Fibroblast of lung (primary cell): ENCODE results near the gene STK36. TPM values are rescaled to one million over a fixed set of nuclear protein-coding genes. Genes with fewer than 3 reads are reported as not detected.

ENCODE experiments used
- DNase-seq, 2 donors: peaks; one replicate each; pipeline versions ENCODE4 v3.0.0 to v3.0.0-alpha.2; 2010; ENCODE audit warnings: low read depth in 2 of 2
- H2AFZ ChIP-seq: 2 replicates; pipeline ENCODE4 v1.5.1; 2012; ENCODE audit warnings: low read length, control low read depth, inconsistent platforms
- H3K27ac ChIP-seq: 2 replicates; pipeline ENCODE4 v1.5.1; 2011; ENCODE audit warnings: low read length, control low read depth; ENCODE audit not compliant: insufficient read depth
- H3K27me3 ChIP-seq: 2 replicates; pipeline ENCODE4 v1.5.1; 2011; ENCODE audit warnings: mild to moderate bottlenecking, low read length; ENCODE audit not compliant: control insufficient read depth, insufficient read depth
- H3K36me3 ChIP-seq: 2 replicates; pipeline ENCODE4 v1.5.1; 2011; ENCODE audit warnings: low read length; ENCODE audit not compliant: control insufficient read depth, insufficient read depth
- H3K4me1 ChIP-seq: 2 replicates; pipeline ENCODE4 v1.5.1; 2011; ENCODE audit warnings: low read length; ENCODE audit not compliant: control insufficient read depth, insufficient read depth; ENCODE audit errors: extremely low read depth
- H3K4me2 ChIP-seq: 2 replicates; pipeline ENCODE4 v1.5.1; 2011; ENCODE audit warnings: low read length, control low read depth; ENCODE audit not compliant: insufficient read depth; ENCODE audit errors: extremely low read depth
- H3K4me3 ChIP-seq, 4 experiments: fragments of 200-600 bp in 1 of 4; sonication (generic) in 1 of 4; replicated peaks in 1 of 4; 2 replicates each; pipeline ENCODE4 v1.5.1; 2011 to 2016; ENCODE audit warnings: low read length in 4 of 4, low read depth in 3 of 4, mild to moderate bottlenecking in 3 of 4, control low read depth in 2 of 4, inconsistent platforms in 1 of 4, mixed read lengths in 1 of 4; ENCODE audit not compliant: insufficient read depth in 1 of 4; ENCODE audit errors: control extremely low read depth in 1 of 4
- H3K79me2 ChIP-seq: 2 replicates; pipeline ENCODE4 v1.5.1; 2012; ENCODE audit warnings: mild to moderate bottlenecking, low read length, inconsistent platforms; ENCODE audit not compliant: control insufficient read depth, insufficient read depth
- H3K9ac ChIP-seq: 2 replicates; pipeline ENCODE4 v1.5.1; 2011; ENCODE audit warnings: mild to moderate bottlenecking, low read length, control low read depth; ENCODE audit not compliant: insufficient read depth
- H3K9me3 ChIP-seq: 2 replicates; pipeline ENCODE4 v1.5.1; 2012; ENCODE audit warnings: low read depth, low read length; ENCODE audit not compliant: control insufficient read depth, insufficient read depth
- H4K20me1 ChIP-seq: 2 replicates; pipeline ENCODE4 v1.5.1; 2011; ENCODE audit warnings: low read length; ENCODE audit not compliant: control insufficient read depth, insufficient read depth; ENCODE audit errors: extremely low read depth
- CTCF ChIP-seq, 2 donors: IDR thresholded peaks in 1 of 2; conservative IDR thresholded peaks in 1 of 2; 1 replicate in 1 of 2; 2 replicates in 1 of 2; pipeline ENCODE4 v1.5.1; 2011 to 2012; ENCODE audit warnings: low read length in 2 of 2, control low read depth in 1 of 2, inconsistent platforms in 1 of 2, low read depth in 1 of 2, mild to moderate bottlenecking in 1 of 2
- EZH2 ChIP-seq: IDR thresholded peaks from 2 replicates; pipeline ENCODE4 v1.5.1; 2012; ENCODE audit warnings: low read length, control low read depth, mild to moderate bottlenecking; ENCODE audit errors: missing control alignments
- polyA plus RNA-seq, 2 donors: library from polyadenylated mRNA; depleted of rRNA in 1 of 2; stranded (reverse) in 1 of 2; unstranded in 1 of 2; fragments of >200 nt; gene quantifications; 2 replicates each; pipeline ENCODE4 v1.2.1, GENCODE V29; 2011 to 2012; ENCODE audit warnings: missing spikeins in 1 of 2
- total RNA-seq: library from RNA; depleted of rRNA; stranded (reverse); fragments of >200 nt; gene quantifications from 2 replicates; pipeline ENCODE4 v1.2.1, GENCODE V29; 2014

STK36 gene
- total and polyA plus RNA-seq, 2 donors (not counting 1 experiment from before 2014, with no cell fraction given): 21.4 to 36.0 TPM

DNA sequence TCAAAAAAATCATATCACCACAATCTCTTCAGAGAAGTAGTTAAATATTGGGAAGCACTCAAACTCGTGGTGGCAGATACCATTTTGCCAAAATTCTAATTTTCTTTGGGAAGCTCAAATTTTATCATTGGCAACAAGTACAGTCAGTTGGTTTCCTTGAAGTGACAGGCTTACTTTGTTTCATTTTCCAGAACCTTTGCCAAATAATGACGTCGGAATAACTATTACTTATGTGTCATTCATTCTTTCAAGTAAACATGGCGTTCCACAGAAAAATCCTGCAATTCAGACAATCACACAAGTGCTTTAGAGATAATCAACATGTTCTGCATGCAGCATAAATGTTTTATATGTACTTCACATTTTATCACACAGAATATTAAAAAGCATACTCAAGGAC is 44.2 kb downstream of the STK36 start:
- peak; percentile 64 to 67 for DNase-seq
- Histone ChIP-seq H3K4me1 (peaks cover 4% of the 10 kb centered on the region), H3K4me2 (no peak overlapping the region), H3K27ac (peak overlapping the region; percentile 71), H4K20me1 (no peaks in the 10 kb centered on the region), H3K4me3 (no peak overlapping the region), H3K9ac (no peak overlapping the region), H3K36me3 (no peaks in the 10 kb centered on the region), H3K27me3 (no peaks in the 10 kb centered on the region), H2AFZ (no peak overlapping the region), H3K9me3 (no peaks in the 10 kb centered on the region), H3K79me2 (peaks cover 44% of the 10 kb centered on the region)
- TF ChIP-seq CTCF (conservative IDR thresholded peaks at IDR 0.05 in 1 of 2, IDR thresholded peaks at IDR 0.05 in 1 of 2; ENCODE audit: low read depth in 1 of 2, low read length in 2 of 2): no peak
- TF ChIP-seq EZH2: no peak

DNA sequence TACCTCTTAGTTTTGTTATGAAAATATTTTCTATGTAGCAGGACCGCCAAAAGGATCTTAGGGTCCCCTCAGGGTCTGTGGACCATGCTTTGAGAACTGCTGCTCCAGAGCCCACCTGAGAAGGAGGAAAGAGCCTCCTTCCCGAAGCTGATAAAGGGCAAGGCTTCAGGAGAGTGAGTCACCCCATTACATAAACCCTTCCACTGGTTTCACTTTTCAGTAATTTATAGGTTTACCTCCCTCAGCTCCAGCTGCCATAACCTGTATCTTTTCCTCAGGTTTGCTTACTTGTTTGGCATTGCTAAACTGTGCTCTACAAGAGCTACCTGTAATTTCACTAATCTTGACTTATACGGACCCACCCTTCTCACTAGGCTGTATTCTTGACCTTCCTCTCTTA is 45.4 kb downstream of the STK36 start:
- Histone ChIP-seq H3K36me3 (no peaks in the 10 kb centered on the region), H4K20me1 (no peaks in the 10 kb centered on the region), H3K79me2 (peaks cover 33% of the 10 kb centered on the region), H3K4me3 (no peak overlapping the region), H3K9ac (no peak overlapping the region), H2AFZ (no peak overlapping the region), H3K27me3 (no peaks in the 10 kb centered on the region), H3K4me2 (peak overlapping the region; percentile 26), H3K27ac (no peak overlapping the region), H3K9me3 (no peaks in the 10 kb centered on the region), H3K4me1 (peaks cover 4% of the 10 kb centered on the region)
- TF ChIP-seq EZH2 (no peak), CTCF (conservative IDR thresholded peaks at IDR 0.05 in 1 of 2, IDR thresholded peaks at IDR 0.05 in 1 of 2; ENCODE audit: low read depth in 1 of 2, low read length in 2 of 2) (no peak)
- DNase-seq: peak; percentile 11 to 45

GRCh38 chr2:218718058-218718457 is 46.2 kb downstream of the STK36 start:
- no peak for TF ChIP-seq EZH2
- no peak for TF ChIP-seq CTCF (conservative IDR thresholded peaks at IDR 0.05 in 1 of 2, IDR thresholded peaks at IDR 0.05 in 1 of 2; ENCODE audit: low read depth in 1 of 2, low read length in 2 of 2)
- Histone ChIP-seq H3K9ac (no peak overlapping the region), H2AFZ (no peak overlapping the region), H3K27ac (no peak overlapping the region), H3K36me3 (no peaks in the 10 kb centered on the region), H3K4me3 (no peak overlapping the region), H3K4me1 (peaks cover 4% of the 10 kb centered on the region), H4K20me1 (no peaks in the 10 kb centered on the region), H3K4me2 (no peak overlapping the region), H3K27me3 (no peaks in the 10 kb centered on the region), H3K79me2 (peaks cover 31% of the 10 kb centered on the region), H3K9me3 (no peaks in the 10 kb centered on the region)
- DNase-seq: no peak
